Mesenchymal stem cell (in vitro differentiated cells and primary cell): ENCODE results near the gene NRAS.

ENCODE experiments used
- DNase-seq: peaks from one replicate; pipeline ENCODE4 v3.0.0-alpha.2; 2013
- H2AFZ ChIP-seq: one replicate; pipeline ENCODE4 v1.6.1; 2013; ENCODE audit warnings: low read depth, mild to moderate bottlenecking, control low read depth, inconsistent platforms, low read length, moderate library complexity
- H2AK5ac ChIP-seq: 2 replicates; pipeline ENCODE4 v1.6.1; 2013; ENCODE audit warnings: low read length, moderate library complexity, mild to moderate bottlenecking, inconsistent platforms; ENCODE audit not compliant: severe bottlenecking
- H2BK120ac ChIP-seq: one replicate; pipeline ENCODE4 v1.6.1; 2013; ENCODE audit warnings: low read depth, mild to moderate bottlenecking, inconsistent platforms, low read length, moderate library complexity
- H2BK12ac ChIP-seq, 2 experiments: one replicate each; pipeline ENCODE4 v1.6.1; 2013; ENCODE audit warnings: inconsistent platforms in 2 of 2, low read length in 2 of 2, mild to moderate bottlenecking in 2 of 2, moderate library complexity in 2 of 2, control low read depth in 1 of 2
- H2BK15ac ChIP-seq: one replicate; pipeline ENCODE4 v1.6.1; 2013; ENCODE audit warnings: mild to moderate bottlenecking, low read depth, inconsistent platforms; ENCODE audit not compliant: poor library complexity, severe bottlenecking
- H2BK5ac ChIP-seq: 2 replicates; pipeline ENCODE4 v1.6.1; 2013; ENCODE audit warnings: low read depth, mild to moderate bottlenecking, low read length, control low read depth, inconsistent platforms; ENCODE audit not compliant: poor library complexity, severe bottlenecking
- H3K14ac ChIP-seq, 2 experiments: one replicate each; pipeline ENCODE4 v1.6.1; 2013; ENCODE audit warnings: inconsistent platforms in 2 of 2, low read length in 2 of 2, control low read depth in 1 of 2, mild to moderate bottlenecking in 1 of 2, moderate library complexity in 1 of 2
- H3K18ac ChIP-seq, 2 experiments: one replicate each; pipeline ENCODE4 v1.6.1; 2013; ENCODE audit warnings: inconsistent platforms in 2 of 2, low read length in 2 of 2, control low read depth in 1 of 2, low read depth in 1 of 2, mild to moderate bottlenecking in 1 of 2
- H3K23ac ChIP-seq, 2 experiments: one replicate each; pipeline ENCODE4 v1.6.1; 2013; ENCODE audit warnings: inconsistent platforms in 2 of 2, low read length in 2 of 2, mild to moderate bottlenecking in 2 of 2, moderate library complexity in 2 of 2, control low read depth in 1 of 2
- H3K27ac ChIP-seq: 2 replicates; pipeline ENCODE4 v1.5.1; 2013; ENCODE audit warnings: mild to moderate bottlenecking, moderate library complexity, low read length, control low read depth, inconsistent platforms; ENCODE audit not compliant: poor library complexity, severe bottlenecking
- H3K27me3 ChIP-seq, 2 experiments: 2 replicates each; pipeline versions ENCODE4 v1.6.1 to v1.7.0; 2013; ENCODE audit warnings: low read length in 2 of 2, mild to moderate bottlenecking in 2 of 2, moderate library complexity in 2 of 2, control low read depth in 1 of 2, inconsistent platforms in 1 of 2; ENCODE audit not compliant: control insufficient read depth in 1 of 2, insufficient read depth in 1 of 2
- H3K36me3 ChIP-seq, 2 experiments: 2 replicates each; pipeline versions ENCODE4 v1.6.1 to v1.7.0; 2013; ENCODE audit warnings: low read length in 2 of 2, control low read depth in 1 of 2, inconsistent platforms in 1 of 2, low read depth in 1 of 2, mild to moderate bottlenecking in 1 of 2; ENCODE audit not compliant: insufficient read depth in 2 of 2, control insufficient read depth in 1 of 2
- H3K4ac ChIP-seq, 2 experiments: one replicate each; pipeline ENCODE4 v1.6.1; 2013; ENCODE audit warnings: inconsistent platforms in 2 of 2, low read length in 2 of 2, mild to moderate bottlenecking in 2 of 2, moderate library complexity in 2 of 2, control low read depth in 1 of 2, low read depth in 1 of 2
- H3K4me1 ChIP-seq: 2 replicates; pipeline ENCODE4 v1.6.1; 2013; ENCODE audit warnings: low read depth, low read length, control low read depth; ENCODE audit not compliant: control insufficient read depth, insufficient read depth
- H3K4me2 ChIP-seq: 2 replicates; pipeline ENCODE4 v1.6.1; 2013; ENCODE audit warnings: low read length, mild to moderate bottlenecking, inconsistent platforms; ENCODE audit not compliant: poor library complexity, severe bottlenecking
- H3K4me3 ChIP-seq, 2 experiments: 2 replicates each; pipeline versions ENCODE4 v1.5.1 to v1.7.0; 2013; ENCODE audit warnings: low read length in 2 of 2, mild to moderate bottlenecking in 2 of 2, control low read depth in 1 of 2, low read depth in 1 of 2; ENCODE audit not compliant: insufficient read depth in 1 of 2
- H3K79me1 ChIP-seq: replicated peaks from 2 replicates; pipeline ENCODE4 v1.6.1; 2013; ENCODE audit warnings: mild to moderate bottlenecking, control low read depth, low read length, inconsistent platforms; ENCODE audit not compliant: poor library complexity, severe bottlenecking
- H3K9ac ChIP-seq: 2 replicates; pipeline ENCODE4 v1.7.0; 2013; ENCODE audit warnings: mild to moderate bottlenecking, low read length, moderate library complexity
- H3K9me3 ChIP-seq: 2 replicates; pipeline ENCODE4 v1.7.0; 2013; ENCODE audit warnings: mild to moderate bottlenecking, low read length; ENCODE audit not compliant: control insufficient read depth
- H4K8ac ChIP-seq: one replicate; pipeline ENCODE4 v1.6.1; 2013; ENCODE audit warnings: inconsistent platforms, mild to moderate bottlenecking, low read length, moderate library complexity
- H4K91ac ChIP-seq: one replicate; pipeline ENCODE4 v1.6.1; 2013; ENCODE audit warnings: mild to moderate bottlenecking, low read length, inconsistent platforms
- WGBS: methylation state at CpG from one replicate; pipeline ENCODE4 v1.1.7; 2013; ENCODE audit warnings: mixed read lengths; 5-methylcytosine and 5-hydroxymethylcytosine counted together

Gene NRAS

DNA sequence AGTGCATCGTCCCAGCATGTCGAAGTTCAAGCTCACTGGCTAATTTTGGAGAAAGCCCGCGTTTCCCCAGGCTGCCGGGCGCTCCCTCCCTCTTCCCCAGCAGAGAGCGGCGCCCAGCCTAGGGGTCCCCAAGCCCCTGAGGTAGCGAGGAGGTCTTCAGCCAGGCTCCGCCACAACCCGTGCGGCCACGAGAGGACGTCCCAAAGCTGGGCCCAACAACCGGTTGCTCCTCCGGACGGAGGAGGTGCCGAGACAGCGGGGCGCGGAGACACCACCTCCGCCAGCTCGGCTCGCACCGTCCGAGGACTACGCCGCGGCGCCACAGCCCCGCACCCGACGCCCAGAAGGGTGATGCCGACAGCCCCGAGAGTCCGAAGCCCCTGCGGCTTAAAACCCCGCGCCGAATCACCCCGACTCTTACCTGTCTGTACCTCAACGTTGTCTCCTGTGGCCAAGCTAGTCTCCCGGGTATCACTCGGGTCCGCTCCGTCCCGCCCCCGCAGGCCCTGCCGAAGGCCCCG lies 46.9 kb downstream of the NRAS start, which contains the start of gene DENND2C:
Gene DENND2C (minus strand): TSS at position 488 of the 521 bp plus-strand sequence. CDS start 44,065 bp downstream, outside the sequence.
- no peak within 1 kb of the TSS for H2BK15ac ChIP-seq

DNA sequence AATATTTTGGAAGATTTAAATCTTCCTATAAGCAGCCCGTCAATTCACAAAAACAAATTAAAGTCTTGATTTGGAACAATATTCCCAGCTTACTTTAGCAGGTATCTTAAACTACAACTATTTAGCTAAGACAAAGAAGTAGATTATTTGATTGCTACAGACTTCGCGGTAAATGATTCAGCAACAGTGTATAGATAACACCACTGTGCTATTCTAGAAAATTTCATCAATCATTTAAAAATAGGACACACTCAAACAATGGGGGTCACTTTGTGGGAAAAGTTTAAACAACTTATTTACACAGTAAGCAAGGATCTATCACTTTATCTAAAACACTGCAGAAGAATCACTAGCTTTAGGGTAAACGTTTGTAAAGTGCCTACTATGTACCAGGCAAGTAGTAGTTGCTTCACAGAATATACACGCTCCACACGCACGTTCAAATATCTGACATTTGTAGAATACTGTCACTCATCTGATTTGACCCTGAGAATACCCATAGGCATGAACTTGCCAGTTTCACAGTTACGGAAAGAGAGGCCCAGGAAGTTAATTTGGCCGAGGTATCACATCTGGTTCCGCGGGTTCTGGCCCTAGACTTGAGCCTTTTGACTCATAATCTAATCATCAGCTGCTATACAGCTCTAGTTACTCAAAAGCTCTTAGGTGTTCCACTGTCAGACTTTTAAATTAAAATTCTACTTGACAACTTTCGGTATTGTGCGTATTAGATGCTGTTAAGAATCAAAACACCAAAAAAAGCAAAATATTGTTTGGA lies 47.6 kb downstream of the NRAS start:
- Histone ChIP-seq H4K91ac (no peak overlapping the region), H3K14ac (no peak overlapping the region), H2BK120ac (no peak overlapping the region), H2BK12ac (no peak overlapping the region), H2BK15ac (no peak overlapping the region), H3K4me1 (peaks cover 4% of the 10 kb centered on the region), H3K36me3 (no peaks in the 10 kb centered on the region), H3K27ac (no peak overlapping the region), H2AFZ (no peak overlapping the region), H3K4me3 (peak overlapping the region; percentile 88 to 95), H3K23ac (peak overlapping the region in 1 of 2 experiments; percentile 63), H3K18ac (no peak overlapping the region), H2BK5ac (no peak overlapping the region), H3K79me1 (no peaks in the 10 kb centered on the region), H4K8ac (no peak overlapping the region), H2AK5ac (no peak overlapping the region), H3K9me3 (no peaks in the 10 kb centered on the region), H3K4me2 (peak overlapping the region; percentile 78), H3K4ac (no peak overlapping the region), H3K27me3 (no peaks in the 10 kb centered on the region), H3K9ac (peak overlapping the region; percentile 91)
- 49% methylated on average over 12 of the region's 13 CpGs for WGBS
- DNase-seq = peak; percentile 5

More for the DNA sequence above, 46.9 kb downstream of the NRAS start, which contains the start of gene DENND2C:
- H3K4me1 ChIP-seq = peaks cover 4% of the 10 kb centered on the region
- H3K4ac ChIP-seq = no peak within 1 kb of the TSS
- no peak within 1 kb of the TSS for H2BK5ac ChIP-seq
- H3K36me3 ChIP-seq = no peaks in the 10 kb centered on the region
- H3K27me3 ChIP-seq = peaks cover 0 to 3% of the 10 kb centered on the region in 2 experiments
- no peak within 1 kb of the TSS for H2AK5ac ChIP-seq
- peak within 1 kb of the TSS; percentile 97 for H2AFZ ChIP-seq
- peak within 1 kb of the TSS; percentile 88 to 95 for H3K4me3 ChIP-seq
- H3K79me1 ChIP-seq = no peaks in the 10 kb centered on the region
- peak within 1 kb of the TSS in 1 of 2 experiments; percentile 86 for H3K14ac ChIP-seq
- WGBS = under 1% methylated on average over 40 of the region's 50 CpGs
- H3K9me3 ChIP-seq = no peaks in the 10 kb centered on the region
- no peak within 1 kb of the TSS for H2BK120ac ChIP-seq
- H3K9ac ChIP-seq = peak within 1 kb of the TSS; percentile 91
- no peak for DNase-seq
- H3K4me2 ChIP-seq = peak within 1 kb of the TSS; percentile 84
- peak within 1 kb of the TSS in 1 of 2 experiments; percentile 67 for H3K23ac ChIP-seq
- H3K27ac ChIP-seq = no peak within 1 kb of the TSS
- H4K91ac ChIP-seq = peak within 1 kb of the TSS; percentile 25
- peak within 1 kb of the TSS; percentile 5 for H4K8ac ChIP-seq
- peak within 1 kb of the TSS; percentile 2 to 46 for H3K18ac ChIP-seq
- H2BK12ac ChIP-seq = peak within 1 kb of the TSS in 1 of 2 experiments; percentile 28

DNA sequence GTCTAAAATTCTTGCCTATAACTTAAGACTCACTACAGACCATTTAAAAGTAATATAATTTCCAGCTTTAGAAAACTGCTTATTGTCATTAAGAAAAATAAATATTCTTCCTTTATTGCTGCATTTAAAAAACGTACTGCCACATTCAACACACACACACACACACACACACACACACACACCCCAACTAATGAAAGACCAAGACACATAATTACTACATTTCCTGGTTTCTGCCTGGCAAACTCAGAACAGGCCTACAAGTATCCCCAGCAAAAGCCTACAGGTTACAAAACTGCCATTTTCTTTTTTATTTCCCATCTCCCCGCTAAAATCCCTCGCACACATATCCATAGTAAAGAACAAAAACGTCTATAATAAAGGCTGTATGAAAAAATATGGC lies 48.2 kb downstream of the NRAS start:
- Histone ChIP-seq H2AK5ac (no peak overlapping the region), H3K27ac (no peak overlapping the region), H2BK5ac (no peak overlapping the region), H2BK120ac (no peak overlapping the region), H3K4me1 (peaks cover 4% of the 10 kb centered on the region), H3K36me3 (no peaks in the 10 kb centered on the region), H2AFZ (no peak overlapping the region), H3K18ac (no peak overlapping the region), H3K4ac (no peak overlapping the region), H3K9me3 (no peaks in the 10 kb centered on the region), H3K14ac (no peak overlapping the region), H2BK15ac (no peak overlapping the region), H3K4me2 (no peak overlapping the region), H3K79me1 (no peaks in the 10 kb centered on the region), H3K23ac (no peak overlapping the region), H3K27me3 (no peaks in the 10 kb centered on the region), H3K9ac (peak overlapping the region; percentile 91), H3K4me3 (peak overlapping the region in 1 of 2 experiments; percentile 95), H2BK12ac (no peak overlapping the region), H4K91ac (no peak overlapping the region), H4K8ac (no peak overlapping the region)
- DNase-seq = no peak
- WGBS = 58% methylated on average over 1 of the region's 4 CpGs

DNA sequence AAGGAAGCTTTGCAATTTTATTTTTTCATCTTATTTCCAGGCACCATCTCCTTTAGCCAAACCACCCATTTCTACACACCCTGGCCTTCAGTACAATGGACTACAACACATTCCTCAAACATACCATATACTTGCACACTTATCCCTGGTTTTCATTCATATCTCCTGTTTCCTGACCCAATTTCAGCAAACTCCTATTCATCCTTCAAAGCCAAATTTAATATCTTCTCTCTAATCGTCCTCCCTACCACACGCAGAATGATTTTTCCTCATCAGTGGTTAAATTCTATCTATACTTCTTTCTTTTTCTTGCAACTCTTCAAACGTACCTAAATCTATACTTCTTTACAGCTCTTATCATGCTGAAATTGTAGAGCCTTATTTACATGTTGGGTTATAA lies 49.6 kb downstream of the NRAS start:
- Histone ChIP-seq H2AK5ac (no peak overlapping the region), H2BK15ac (no peak overlapping the region), H3K14ac (no peak overlapping the region), H2AFZ (no peak overlapping the region), H3K9me3 (no peaks in the 10 kb centered on the region), H3K4ac (no peak overlapping the region), H3K9ac (no peak overlapping the region), H3K18ac (no peak overlapping the region), H4K8ac (no peak overlapping the region), H3K27me3 (no peaks in the 10 kb centered on the region), H3K4me3 (no peak overlapping the region), H3K36me3 (no peaks in the 10 kb centered on the region), H3K23ac (no peak overlapping the region), H3K4me1 (peaks cover 4% of the 10 kb centered on the region), H2BK12ac (no peak overlapping the region), H4K91ac (no peak overlapping the region), H3K79me1 (peaks cover 1% of the 10 kb centered on the region), H2BK5ac (no peak overlapping the region), H3K27ac (no peak overlapping the region), H3K4me2 (no peak overlapping the region), H2BK120ac (no peak overlapping the region)
- DNase-seq = no peak
- whole genome bisulfite sequencing = 94% methylated on average over 3 of the region's 3 CpGs
